ENCODE measurements around the gene P2RX1. TPM values are rescaled to one million over a fixed set of nuclear protein-coding genes. Genes with fewer than 3 reads are reported as not detected.

Gene P2RX1
- 10 to 100 TPM in 1 of 12 donors, 1 to 10 TPM in 10, not detected in 1; 1.7 to 28.8 (median 2.5) TPM for polyA plus RNA-seq (ENCODE audit: insufficient read length in 12 of 12)
- long read RNA-seq, donor 1, transcript P2RX1-201 (12 exons, 2,697 nt), result major isoform, 9 of 10 reads
- long read RNA-seq, donor 1, partial matches to known transcripts, result 0 of 10 reads
- long read RNA-seq, donor 1, other reads (novel, unspliced or antisense), result 0 of 10 reads
- long read RNA-seq, donor 2, partial matches to known transcripts, result 0 of 1 reads
- long read RNA-seq, donor 2, other reads (novel, unspliced or antisense), result 0 of 1 reads
- long read RNA-seq, donor 3, result 0 reads
- long read RNA-seq, donor 4, result 0 reads
- long read RNA-seq, donor 5, result 0 reads
- long read RNA-seq, donor 6, partial matches to known transcripts, result 0 of 1 reads
- long read RNA-seq, donor 6, other reads (novel, unspliced or antisense), result 0 of 1 reads
- long read RNA-seq, donor 7, partial matches to known transcripts, result 0 of 1 reads
- long read RNA-seq, donor 7, other reads (novel, unspliced or antisense), result 0 of 1 reads
- long read RNA-seq, donor 8, result 0 reads
- long read RNA-seq, donor 9, result 0 reads
- long read RNA-seq, donor 10, result 0 reads
- long read RNA-seq, donor 11, result 0 reads

DNA sequence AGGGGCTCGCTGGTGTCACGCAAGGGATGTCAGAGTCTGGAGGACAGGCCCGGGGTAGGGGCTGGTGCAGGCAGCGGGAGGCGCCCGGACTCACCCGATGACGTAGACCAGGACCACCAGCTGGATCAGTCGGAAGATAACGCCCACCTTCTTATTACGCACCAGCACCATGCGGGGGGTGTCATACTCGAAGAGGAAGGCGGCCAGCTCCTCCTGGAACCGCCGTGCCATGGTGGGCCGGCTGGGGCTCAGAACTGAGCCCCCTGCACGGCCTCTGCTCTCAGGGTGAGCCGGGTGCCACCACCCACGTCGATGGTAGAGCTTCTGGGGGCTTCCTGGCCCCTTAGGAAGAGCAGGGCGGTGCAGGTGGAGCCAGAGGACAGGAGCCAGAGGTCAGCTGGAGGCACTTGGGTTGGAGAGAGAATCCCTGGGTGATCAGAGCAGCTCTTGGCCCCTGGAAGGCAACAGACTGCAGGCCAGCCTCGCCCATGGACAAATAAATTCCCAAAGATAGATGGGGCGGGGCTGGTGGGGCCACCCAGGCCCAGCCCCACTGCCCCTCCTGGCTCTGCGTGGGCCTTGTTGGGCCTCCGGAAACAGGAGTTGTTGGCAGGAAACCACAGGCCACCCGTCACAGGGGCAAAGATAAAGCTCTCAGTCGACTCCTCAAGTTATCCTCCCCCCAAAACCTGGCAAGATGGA lies at the start of gene P2RX1:
TSS of gene P2RX1 (minus strand) at position 471 of the 702 bp plus-strand sequence. CDS start at position 231, 240 bp downstream.
- no peak for DNase-seq

DNA sequence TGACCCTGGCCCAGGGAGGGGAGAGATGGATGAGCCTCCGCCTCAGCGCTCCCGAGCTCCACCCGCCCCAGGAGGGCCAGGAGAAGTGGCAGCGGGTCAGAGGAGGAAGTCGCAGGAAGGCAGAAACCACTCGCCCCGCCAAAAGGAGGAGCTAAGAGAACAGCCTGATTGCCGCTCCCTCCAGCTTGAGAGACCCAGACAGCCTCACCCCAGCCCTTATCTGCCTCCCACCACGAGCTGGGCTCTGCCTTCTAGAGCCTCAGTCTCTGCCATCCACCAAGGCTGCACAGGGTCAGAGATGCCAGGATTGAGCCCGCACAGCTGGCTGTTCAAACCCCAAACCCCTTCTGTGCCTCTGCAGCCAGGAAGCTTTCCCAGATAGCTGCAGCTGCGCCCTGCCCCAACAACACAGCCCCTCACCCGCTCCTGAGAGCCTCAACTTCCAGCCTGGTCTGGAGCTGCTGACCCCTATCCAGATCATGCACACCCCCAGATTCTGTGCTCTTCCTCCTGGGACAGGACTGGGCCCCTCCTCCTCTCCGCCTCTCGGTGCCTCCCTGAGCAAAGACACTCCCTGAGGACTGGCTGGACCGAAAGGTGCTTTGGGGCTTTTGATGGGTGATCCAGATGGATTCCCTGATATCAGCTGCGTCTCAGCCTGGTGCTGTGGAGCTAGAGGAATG lies 49.0 kb upstream of the P2RX1 start:
- no peak for DNase-seq

DNA sequence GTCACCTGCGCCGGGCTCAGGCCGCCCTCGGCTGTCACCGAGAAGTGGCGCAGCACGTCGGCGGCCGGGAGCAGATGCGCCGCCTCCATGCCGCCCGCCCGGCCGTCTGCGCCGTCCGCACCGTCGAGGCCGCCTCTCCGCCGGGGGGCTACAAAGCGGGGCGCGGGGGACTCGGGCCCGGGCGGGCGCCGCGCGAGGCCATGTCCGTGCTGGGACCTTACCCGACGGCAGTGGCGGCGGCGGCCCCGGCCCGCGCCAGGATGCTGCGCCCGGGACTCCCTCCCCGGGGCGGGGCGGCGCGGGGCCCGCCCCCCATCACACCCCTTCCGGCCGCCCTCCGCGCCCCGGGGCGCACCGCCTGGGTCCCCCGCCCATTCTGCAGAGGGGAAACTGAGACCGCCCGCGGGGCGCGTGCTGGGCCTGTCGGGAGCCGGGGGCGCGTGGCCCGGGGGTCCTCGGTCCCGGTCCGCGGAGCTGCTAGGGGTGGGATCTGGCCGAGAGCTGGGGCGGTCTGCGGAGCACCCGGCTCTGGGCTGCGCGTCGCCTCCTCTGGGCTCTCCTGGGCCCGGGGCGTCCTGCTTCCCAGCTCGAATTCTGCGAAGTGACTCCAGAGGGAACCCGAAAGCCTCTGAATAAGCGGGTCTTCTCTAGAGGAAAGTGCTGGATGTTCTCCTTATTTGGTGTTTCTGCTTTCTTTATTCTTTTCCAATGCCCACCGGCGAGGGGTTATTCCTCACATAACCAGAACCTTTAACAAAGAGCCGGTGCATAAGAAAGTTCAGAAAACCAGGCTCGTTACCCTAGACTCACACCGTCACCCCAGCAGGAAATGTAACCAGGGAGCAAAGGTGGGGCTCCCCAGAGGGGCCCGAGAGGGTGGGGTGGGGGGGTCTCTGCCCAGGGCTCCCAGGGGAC lies 48.2 kb upstream of the P2RX1 start, which contains the start of gene ATP2A3:
TSS of gene ATP2A3 (minus strand) at position 235 of the 915 bp plus-strand sequence. CDS start at position 89, 146 bp downstream.
- DNase-seq, result no peak

DNA sequence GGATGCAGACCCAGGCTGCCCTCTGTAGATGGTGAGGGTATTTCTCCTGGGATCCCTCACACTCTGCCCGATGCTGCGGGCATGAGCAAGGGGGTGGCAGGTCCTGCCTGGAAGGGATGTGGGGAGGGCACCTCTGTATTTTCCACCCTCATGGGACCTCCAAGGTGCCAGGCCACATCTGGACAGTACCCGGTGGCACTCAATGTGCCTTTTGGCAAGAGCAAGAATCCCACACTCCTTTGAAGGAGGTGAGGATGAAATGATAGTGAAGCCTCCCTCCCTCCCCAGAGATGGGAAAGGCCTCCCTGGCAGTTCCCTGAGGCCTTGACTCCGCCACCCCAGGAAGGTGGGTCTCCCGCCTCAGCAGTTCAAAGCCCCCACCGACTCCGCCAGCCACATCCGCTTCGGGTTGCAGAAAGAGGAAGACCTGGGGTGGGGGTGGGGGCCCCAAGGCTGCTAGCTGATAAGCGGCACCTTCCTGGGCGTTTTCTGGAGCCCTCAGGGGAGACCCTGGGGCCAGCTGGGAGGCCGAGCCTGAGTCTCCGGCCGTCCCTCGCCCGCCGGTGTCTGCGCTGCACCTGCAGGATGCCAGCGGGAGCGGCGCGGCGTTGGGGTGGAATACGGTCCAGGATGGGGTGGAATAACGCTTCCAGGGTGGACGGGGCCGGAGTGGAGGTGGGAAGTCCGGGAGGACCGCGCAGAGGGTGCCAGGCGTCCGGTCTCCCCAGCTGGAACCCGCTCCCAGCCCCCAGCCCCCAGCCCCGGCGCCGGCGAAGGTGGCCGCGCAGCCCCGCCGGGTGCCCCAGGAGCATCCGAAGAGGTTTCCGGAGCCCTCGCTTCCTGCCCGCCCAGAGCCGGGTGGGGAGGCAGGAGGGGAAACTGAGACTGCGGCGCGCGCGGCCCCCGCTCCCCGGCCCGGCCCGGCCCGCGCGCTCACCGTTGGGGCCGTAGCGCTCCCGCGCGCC lies 47.3 kb upstream of the P2RX1 start:
- DNase-seq, result no peak

DNA sequence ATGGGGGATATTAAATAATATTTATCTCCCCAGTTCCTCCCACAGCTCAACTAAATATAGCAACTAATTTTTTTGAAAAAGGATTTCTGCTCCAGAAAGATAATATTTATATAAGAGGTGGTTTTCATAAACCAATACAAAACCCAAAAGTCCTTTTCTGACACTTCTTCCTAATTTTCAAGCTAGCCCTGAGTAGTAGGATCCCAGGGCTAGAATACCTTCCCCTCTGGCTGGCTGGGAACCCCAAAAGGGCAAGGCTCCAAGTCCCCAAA lies 46.6 kb upstream of the P2RX1 start:
- DNase-seq, result no peak

DNA sequence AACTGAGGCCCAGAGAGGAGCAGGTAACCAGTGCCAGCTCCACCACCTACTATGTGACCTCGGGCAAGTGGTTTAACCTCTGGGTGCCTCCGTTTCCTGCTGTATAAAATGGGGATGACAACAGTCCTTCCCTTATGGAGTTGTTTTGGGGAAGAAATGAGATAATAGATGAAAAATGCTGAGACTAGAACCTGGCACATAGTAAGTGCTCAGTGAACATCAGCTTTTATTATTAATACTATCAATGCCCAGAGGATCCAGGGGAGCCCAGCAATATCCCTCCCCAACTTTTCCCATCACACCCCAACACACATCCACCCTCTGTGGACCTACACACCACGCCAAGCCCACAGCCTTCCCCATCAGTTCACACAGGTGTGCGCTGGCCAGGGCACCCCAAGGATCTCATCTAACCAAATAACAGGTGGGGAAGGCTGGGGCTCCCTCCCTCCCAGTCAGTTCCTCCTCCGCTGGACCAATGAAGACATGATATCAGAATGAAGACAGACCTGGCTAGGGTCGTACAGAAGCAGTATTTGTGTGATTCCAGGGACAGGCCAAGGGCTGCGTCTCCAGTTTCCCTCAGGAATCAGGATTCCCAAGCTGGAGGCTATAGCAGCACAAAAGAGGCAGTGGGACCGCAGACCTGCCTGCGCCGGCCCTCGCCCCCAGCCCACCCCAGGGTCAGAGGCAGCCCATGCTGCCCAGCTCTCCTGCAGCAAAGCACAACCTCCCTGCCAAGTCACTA lies 46.1 kb upstream of the P2RX1 start:
- no peak for DNase-seq

DNA sequence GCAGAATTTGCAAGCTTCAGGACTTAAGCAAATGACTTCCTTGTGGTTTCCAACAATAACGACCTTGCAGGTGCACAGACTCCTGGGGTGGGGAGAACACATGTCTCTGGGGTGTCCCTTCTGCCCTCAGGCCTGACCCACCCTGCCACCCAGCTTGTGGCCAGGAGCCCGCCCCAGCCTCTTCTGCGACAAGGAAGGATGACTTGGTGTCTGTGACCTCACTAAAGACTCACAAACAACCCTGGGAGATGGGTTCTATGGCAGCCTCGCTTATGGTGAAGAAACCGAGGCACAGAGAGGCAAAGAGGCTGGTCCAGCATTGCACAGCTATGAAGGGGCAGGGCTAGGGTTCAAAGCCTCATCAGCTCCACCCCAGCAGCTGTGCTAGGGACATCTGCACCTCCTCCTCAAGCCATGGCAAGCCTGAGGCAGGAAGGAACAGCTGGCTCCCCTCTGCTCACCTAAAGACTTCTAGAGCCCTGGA lies 45.3 kb upstream of the P2RX1 start:
- DNase-seq, result no peak

DNA sequence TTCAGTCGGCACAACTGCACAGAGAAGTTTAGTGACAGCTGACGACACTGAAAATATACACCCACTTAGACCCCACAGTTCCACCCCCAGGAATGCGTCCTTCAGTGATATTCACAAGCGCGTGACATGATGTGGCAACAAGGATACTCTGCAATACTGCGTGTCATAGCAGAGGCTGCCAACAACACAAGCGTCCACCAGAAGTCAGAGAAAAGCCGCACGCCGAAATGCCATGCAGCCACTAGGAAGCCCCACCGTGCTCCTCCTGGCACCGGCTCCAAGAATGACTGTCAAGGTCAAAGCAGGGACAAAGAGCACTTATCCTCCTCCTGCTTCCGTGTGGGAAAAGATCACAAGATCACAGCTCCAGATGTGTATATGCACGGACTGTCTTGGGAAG lies 44.5 kb upstream of the P2RX1 start:
- no peak for DNase-seq

DNA sequence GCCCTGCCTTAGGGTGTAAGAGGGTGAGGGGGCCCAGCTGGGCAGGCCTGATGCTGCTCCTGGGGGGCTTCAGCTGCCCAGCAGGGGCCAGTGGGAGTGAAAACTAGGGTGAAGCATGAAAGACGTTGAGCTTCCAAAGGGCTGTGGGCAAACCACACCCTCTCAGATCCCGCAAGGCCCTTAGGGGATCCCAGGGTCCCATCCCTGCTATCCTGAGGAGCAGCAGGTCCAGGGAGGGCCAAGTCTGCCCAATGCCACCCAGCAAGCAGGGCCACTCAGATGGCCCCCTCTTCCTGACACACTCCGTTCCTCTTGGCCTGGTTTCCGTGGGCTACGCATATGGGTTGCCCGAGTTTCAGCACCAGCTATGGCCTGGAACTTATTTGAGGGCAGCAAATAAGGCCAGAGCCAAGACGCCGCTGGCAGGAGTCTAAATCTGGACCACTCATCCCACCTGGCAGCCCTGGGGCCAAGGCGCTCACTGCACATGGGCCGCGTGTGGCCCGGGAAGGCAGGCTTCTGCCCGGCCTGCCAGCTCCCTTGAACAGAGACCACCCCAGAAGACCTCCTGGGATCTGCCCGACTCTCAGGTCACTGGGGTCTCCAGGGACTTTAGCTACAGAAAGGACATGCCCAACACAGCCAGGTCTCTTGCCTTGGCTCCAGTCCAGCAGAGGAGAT lies 43.8 kb upstream of the P2RX1 start:
- DNase-seq, result no peak

DNA sequence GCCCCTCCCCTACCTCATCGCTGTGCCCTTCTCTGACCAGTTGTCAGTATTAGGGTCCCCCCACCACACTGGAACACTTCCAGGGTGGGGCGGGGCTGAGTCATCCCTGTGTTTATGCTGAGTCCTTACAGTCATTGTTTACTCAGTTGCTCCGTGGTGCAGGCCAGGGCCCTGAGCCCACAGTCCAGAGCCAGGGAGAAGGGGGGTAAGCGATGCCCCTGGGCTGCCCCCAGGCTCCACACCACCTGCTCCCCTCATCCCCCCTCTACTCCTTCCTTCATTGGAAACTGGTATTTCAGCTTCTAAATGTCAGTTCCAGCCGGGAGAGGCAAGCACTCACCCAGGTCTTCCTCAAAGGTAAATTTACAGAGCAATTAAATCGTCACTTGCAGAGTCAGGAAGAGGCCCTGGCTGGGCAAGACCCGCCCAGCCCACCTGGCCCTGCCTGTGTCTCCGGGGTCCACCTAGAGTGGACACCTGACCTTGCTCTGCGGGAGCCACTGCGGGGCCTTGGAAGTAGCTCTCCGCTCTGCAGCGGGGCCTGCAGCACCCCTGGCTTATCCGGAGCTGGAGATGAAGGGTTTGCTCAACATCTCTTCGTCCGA lies 43.1 kb upstream of the P2RX1 start:
- no peak for DNase-seq

DNA sequence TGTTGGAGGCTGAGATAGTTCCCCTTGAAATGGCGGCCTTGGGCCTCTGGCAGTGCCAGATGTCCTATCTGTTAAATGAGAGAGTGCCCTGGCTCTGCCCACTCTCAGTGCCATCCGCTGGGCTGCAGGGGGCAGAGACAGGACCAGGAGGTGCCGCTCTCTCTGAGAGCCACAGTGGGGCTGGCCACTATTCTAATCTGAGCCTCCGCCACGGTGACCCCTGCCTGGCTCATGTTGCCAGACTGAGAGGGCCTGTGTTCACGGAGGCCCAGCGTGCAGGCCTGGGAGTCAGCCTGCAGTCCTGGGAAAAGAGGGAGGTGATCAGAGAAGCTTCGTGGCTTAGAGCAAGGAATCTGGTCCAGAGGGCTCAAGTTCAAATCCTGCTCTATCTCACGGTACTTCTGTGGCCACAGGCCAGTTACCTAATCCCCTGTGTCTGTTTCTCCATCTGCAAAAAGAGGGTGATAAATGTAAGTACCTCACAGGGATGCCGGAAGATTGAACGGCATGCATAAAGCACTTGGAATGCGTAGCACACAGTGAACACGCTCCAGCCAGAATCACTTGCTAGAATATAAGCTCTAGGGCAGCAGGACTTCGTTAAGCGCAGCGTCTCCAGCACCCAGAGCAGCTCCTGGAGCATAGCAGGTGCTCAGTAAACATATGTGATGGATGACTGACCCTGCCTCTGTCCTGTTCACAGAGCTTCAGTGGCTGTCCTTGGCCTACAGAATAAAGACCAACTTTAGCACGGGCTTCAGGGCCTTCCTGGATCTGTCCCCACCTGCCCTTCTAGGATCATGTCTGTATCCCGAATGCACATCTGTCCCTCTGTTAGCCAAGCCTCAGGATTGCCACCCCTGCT lies 41.7 kb upstream of the P2RX1 start:
- no peak for DNase-seq

DNA sequence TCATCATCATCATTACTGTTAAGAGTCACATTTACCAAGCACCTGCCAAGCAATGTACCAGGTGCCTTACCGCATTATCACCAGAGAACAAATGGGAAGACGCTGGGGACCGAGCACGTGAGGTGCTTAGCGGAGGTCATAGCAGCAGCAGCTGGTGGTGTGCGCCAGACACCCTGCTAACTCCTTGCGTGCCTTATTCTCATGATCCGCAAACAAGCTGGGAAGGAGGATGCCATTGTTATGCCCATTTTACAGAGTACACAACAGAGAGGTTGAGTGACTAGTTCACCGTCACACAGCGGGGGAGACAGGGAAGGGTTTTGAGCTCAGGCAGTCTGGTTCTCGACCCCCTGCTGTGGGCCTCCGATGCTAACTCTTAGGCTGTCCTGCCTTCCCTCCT lies 40.7 kb upstream of the P2RX1 start:
- no peak for DNase-seq

DNA sequence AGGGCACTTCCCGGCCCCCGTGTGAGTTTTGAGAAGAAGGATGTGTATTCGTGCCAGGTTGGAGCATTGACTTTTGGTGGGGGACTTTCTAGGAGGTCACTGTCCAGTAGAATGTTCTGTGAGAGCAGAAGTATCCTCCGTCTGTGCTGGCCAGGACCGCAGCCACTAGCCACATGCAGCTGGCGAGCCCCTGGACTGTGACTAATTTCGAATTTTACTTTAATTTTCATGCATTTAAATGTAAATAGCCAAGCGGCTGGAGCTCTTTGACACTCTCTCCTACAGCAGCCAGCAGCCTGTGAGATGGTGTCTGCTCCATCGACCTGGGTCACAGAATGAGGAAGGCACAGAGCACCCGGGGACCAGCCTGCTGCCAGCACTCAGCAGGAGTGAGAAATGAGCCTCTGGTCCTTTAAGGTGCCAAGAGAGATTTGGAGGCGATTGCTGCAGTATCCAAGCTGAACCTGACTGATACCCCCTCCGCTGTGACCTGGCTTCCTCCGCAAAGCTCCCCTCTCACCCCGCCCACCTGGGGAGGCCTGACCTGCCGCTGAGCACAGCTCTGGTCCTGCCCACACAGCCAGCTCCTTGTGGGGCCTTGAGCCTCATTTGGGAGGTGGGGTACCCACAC lies 40.2 kb upstream of the P2RX1 start:
- DNase-seq, result no peak

DNA sequence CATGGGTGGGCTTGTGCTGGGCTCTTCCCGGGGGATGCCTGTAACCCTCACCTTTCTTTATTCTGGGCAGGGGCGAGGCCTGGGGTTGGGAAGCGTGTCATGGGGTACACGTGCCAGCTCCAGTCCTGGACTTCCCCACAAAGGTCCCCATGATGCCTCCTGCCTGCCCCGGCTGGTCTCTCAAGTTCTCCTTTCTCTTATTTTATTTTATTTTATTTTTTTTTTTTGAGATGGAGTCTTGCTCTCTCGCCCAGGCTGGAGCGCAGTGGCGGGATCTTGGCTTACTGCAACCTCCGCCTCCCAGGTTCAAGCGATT lies 39.4 kb upstream of the P2RX1 start:
- DNase-seq, result no peak

DNA sequence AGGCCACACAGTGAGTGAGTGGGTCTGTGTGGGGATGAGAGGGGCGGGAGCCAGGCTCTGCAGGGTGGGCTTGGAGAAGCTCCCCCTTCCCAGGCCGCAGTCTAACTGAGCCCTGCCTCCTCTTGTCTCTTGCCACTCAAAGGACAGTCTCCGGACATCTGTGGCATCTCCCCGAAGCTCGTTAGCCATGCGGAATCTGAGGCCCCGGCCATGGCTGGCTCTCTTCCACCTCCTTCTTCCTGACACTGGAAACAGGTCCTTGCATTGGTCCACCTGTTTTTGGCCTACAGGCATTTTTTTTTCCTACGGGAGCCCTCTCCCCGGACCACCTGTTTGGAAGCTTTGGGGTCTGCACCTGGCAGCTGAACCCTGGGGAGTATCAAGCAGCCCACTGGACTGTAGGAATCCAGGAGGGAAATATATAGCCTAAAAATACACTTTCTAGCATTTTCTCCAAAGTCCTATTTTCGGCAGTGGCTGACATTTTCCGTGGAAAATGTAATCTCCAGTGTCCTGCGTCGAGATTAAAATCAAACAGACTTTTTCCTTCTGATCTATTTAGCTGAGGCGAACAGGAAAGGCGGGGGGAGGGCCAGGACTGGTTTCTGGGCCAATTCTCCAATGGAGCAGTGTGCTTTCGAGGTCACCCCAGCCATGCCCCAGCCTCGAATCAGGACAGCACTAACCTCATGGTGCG lies 38.9 kb upstream of the P2RX1 start:
- DNase-seq, result no peak

DNA sequence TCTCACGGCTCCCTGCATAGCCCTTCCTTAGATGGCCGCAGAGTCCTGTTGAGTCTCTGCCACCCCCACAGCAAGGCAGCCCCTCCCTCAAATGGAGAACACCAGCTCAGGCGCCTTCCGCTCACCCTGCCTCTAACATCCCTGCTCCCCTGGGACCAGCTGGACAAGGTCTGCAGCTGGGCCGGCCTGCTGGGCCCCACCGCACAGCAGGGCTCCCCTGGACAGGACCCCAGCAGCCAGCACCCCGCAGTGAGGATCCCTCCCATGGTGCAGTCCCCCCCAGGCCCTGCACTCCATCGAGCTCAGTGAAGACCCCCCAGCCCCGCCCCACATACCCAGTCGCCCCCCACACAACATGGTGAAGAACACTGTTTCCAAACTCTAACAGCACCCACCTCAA lies 37.8 kb upstream of the P2RX1 start:
- DNase-seq, result no peak
